Stimulated activated CD4-positive, alpha-beta T cell treated with anti-CD3 and anti-CD28 coated beads, Interleukin-12 subunit alpha, Interleukin-12 subunit beta, amount 100 ng/mL, for 24 hours (primary cell): ENCODE measurements around the gene USHBP1.

ENCODE experiments used
- DNase-seq, 2 experiments: peaks; one replicate each; pipeline ENCODE4 v3.0.0-alpha.2; 2020; ENCODE audit warnings: low read depth in 2 of 2

USHBP1 gene

GRCh38 chr19:17211547-17212446 is 52.7 kb downstream of the USHBP1 start:
- DNase-seq: no peak

GRCh38 chr19:17210296-17210695 is 54.2 kb downstream of the USHBP1 start:
- no peak for DNase-seq

GRCh38 chr19:17209126-17210036 is 55.2 kb downstream of the USHBP1 start:
- DNase-seq: peak; percentile 16 to 47

- DNase-seq: no peak
Measured at GRCh38 chr19:17206736-17207581, 57.6 kb downstream of the USHBP1 start.

GRCh38 chr19:17205237-17206140 is 59.1 kb downstream of the USHBP1 start:
- peak in 1 of 2 experiments; percentile 33 for DNase-seq

- no peak for DNase-seq
Measured at GRCh38 chr19:17202713-17203112, 61.8 kb downstream of the USHBP1 start.

- DNase-seq: no peak
Measured at GRCh38 chr19:17202249-17202648, 62.3 kb downstream of the USHBP1 start.

GRCh38 chr19:17200408-17201079 is 64.0 kb downstream of the USHBP1 start:
- no peak for DNase-seq
